IMR-90 (cell line): ENCODE measurements around the gene TEAD4. TPM values are rescaled to one million over a fixed set of nuclear protein-coding genes. Genes with fewer than 3 reads are reported as not detected.

ENCODE experiments used
- ATAC-seq: fragments of 200-7000 bp; cut with Tn5 transposase; 2 replicates; pipeline ENCODE4 v1.9.1; 2020; ENCODE audit warnings: low read depth, mild to moderate bottlenecking, moderate library complexity
- BruUV-seq: library from RNA; stranded (reverse); fragments of 400-500 nt; replicated peaks from 2 replicates; lab custom pipeline; 2021; lab: Mats Ljungman, UMichigan
- CTCF ChIA-PET: fragments of 300-600 bp; formaldehyde crosslinking; extraction: SDS; loops from one replicate; lab custom pipeline; 2021; ENCODE audit warnings: antibody characterized with exemption; lab: Yijun Ruan, JAX
- POLR2A ChIA-PET: fragments of 300-600 bp; sonication (Branson Sonifier 250); formaldehyde crosslinking; loops from one replicate; lab custom pipeline; 2022; ENCODE audit warnings: antibody characterized with exemption; ENCODE audit not compliant: unreplicated experiment; lab: Charles Lee
- DNase-seq: peaks from one replicate; pipeline ENCODE4 v3.0.0; 2013
- H2AFZ ChIP-seq: replicated peaks from 2 replicates; pipeline ENCODE3; 2013; ENCODE audit warnings: low read length, mild to moderate bottlenecking; ENCODE audit not compliant: poor library complexity
- H2AK5ac ChIP-seq: 2 replicates; pipeline ENCODE4 v1.6.1; 2013; ENCODE audit warnings: low read depth, low read length, inconsistent platforms
- H2AK9ac ChIP-seq: replicated peaks from 2 replicates; pipeline ENCODE3; 2013; ENCODE audit warnings: mild to moderate bottlenecking, low read depth, low read length, moderate library complexity; ENCODE audit not compliant: poor library complexity
- H2BK120ac ChIP-seq: 2 replicates; pipeline ENCODE4 v1.6.1; 2013; ENCODE audit warnings: low read depth, low read length, inconsistent platforms
- H2BK15ac ChIP-seq: 3 replicates; pipeline ENCODE4 v1.6.1; 2013; ENCODE audit warnings: low read depth, low read length, inconsistent platforms
- H2BK20ac ChIP-seq: 2 replicates; pipeline ENCODE4 v1.6.1; 2013; ENCODE audit warnings: low read depth, mild to moderate bottlenecking, inconsistent platforms, low read length, moderate library complexity
- H2BK5ac ChIP-seq: 2 replicates; pipeline ENCODE4 v1.6.1; 2013; ENCODE audit warnings: mild to moderate bottlenecking, low read depth, low read length, inconsistent platforms; ENCODE audit not compliant: poor library complexity, severe bottlenecking
- H3K14ac ChIP-seq: replicated peaks from 2 replicates; pipeline ENCODE4 v1.6.1; 2013; ENCODE audit warnings: low read depth, low read length, inconsistent platforms
- H3K18ac ChIP-seq: 2 replicates; pipeline ENCODE4 v1.6.1; 2013; ENCODE audit warnings: low read depth, low read length, control low read depth
- H3K23ac ChIP-seq: 2 replicates; pipeline ENCODE4 v1.6.1; 2013; ENCODE audit warnings: low read depth, low read length, inconsistent platforms
- H3K27ac ChIP-seq: 2 replicates; pipeline ENCODE4 v1.5.1; 2013; ENCODE audit warnings: mild to moderate bottlenecking, control low read depth, low read length; ENCODE audit not compliant: insufficient read depth
- H3K27me3 ChIP-seq: 2 replicates; pipeline ENCODE4 v1.6.1; 2013; ENCODE audit warnings: low read length; ENCODE audit not compliant: control insufficient read depth, insufficient read depth
- H3K36me3 ChIP-seq: 2 replicates; pipeline ENCODE4 v1.6.1; 2013; ENCODE audit warnings: low read length, mixed read lengths; ENCODE audit not compliant: control insufficient read depth, insufficient read depth
- H3K4ac ChIP-seq: 2 replicates; pipeline ENCODE4 v1.6.1; 2013; ENCODE audit warnings: low read depth, low read length, inconsistent platforms
- H3K4me1 ChIP-seq: 2 replicates; pipeline ENCODE4 v1.6.1; 2013; ENCODE audit warnings: low read length, mixed read lengths; ENCODE audit not compliant: control insufficient read depth, insufficient read depth
- H3K4me2 ChIP-seq: 2 replicates; pipeline ENCODE4 v1.6.1; 2013; ENCODE audit warnings: low read depth, mild to moderate bottlenecking, control low read depth, low read length, moderate library complexity
- H3K4me3 ChIP-seq: 2 replicates; pipeline ENCODE4 v1.5.1; 2013; ENCODE audit warnings: low read depth, mild to moderate bottlenecking, control low read depth, low read length, moderate library complexity; ENCODE audit not compliant: insufficient read depth
- H3K56ac ChIP-seq: 2 replicates; pipeline ENCODE4 v1.6.1; 2013; ENCODE audit warnings: low read length, inconsistent platforms; ENCODE audit not compliant: insufficient read depth; ENCODE audit errors: extremely low read depth
- H3K79me1 ChIP-seq, 2 experiments: 2 replicates each; pipeline ENCODE4 v1.6.1; 2013; ENCODE audit warnings: low read length in 2 of 2, inconsistent platforms in 1 of 2, low read depth in 1 of 2
- H3K9ac ChIP-seq: 2 replicates; pipeline ENCODE4 v1.6.1; 2013; ENCODE audit warnings: low read depth, low read length, control low read depth
- H3K9me1 ChIP-seq: 2 replicates; pipeline ENCODE4 v1.6.1; 2013; ENCODE audit warnings: low read length, inconsistent platforms; ENCODE audit not compliant: insufficient read depth
- H3K9me3 ChIP-seq: 2 replicates; pipeline ENCODE4 v1.6.1; 2013; ENCODE audit warnings: low read length; ENCODE audit not compliant: control insufficient read depth, insufficient read depth
- H4K20me1 ChIP-seq: 2 replicates; pipeline ENCODE4 v1.6.1; 2013; ENCODE audit warnings: low read length, inconsistent platforms; ENCODE audit not compliant: insufficient read depth
- H4K5ac ChIP-seq: 2 replicates; pipeline ENCODE4 v1.6.1; 2013; ENCODE audit warnings: mild to moderate bottlenecking, low read depth, low read length, control low read depth
- H4K8ac ChIP-seq, 2 experiments: 2 replicates each; pipeline ENCODE4 v1.6.1; 2013; ENCODE audit warnings: low read depth in 2 of 2, low read length in 2 of 2, control low read depth in 1 of 2, inconsistent platforms in 1 of 2
- H4K91ac ChIP-seq: 2 replicates; pipeline ENCODE4 v1.6.1; 2013; ENCODE audit warnings: low read depth, low read length, inconsistent platforms; ENCODE audit not compliant: insufficient read depth
- BHLHE40 ChIP-seq: fragments of 150-350 bp; IDR thresholded peaks from 2 replicates; pipeline ENCODE4 v1.6.1; 2016; ENCODE audit warnings: mild to moderate bottlenecking, low read depth, low read length
- CEBPB ChIP-seq: IDR thresholded peaks from 2 replicates; pipeline ENCODE4 v1.6.1; 2012; ENCODE audit warnings: low read depth, low read length, improper control_type of control experiment
- CHD1 ChIP-seq: IDR thresholded peaks from 2 replicates; pipeline ENCODE4 v1.6.1; 2012; ENCODE audit warnings: low read depth, low read length, improper control_type of control experiment
- FOS ChIP-seq: fragments of 150-350 bp; IDR thresholded peaks from 2 replicates; pipeline ENCODE4 v1.6.1; 2016; ENCODE audit warnings: low read depth, low read length
- MXI1 ChIP-seq: IDR thresholded peaks from 2 replicates; pipeline ENCODE4 v1.6.1; 2012; ENCODE audit warnings: low read depth, mild to moderate bottlenecking, low read length, moderate library complexity, borderline replicate concordance
- RAD21 ChIP-seq: IDR thresholded peaks from 2 replicates; pipeline ENCODE4 v1.6.1; 2012; ENCODE audit warnings: low read length, improper control_type of control experiment
- RCOR1 ChIP-seq: IDR thresholded peaks from 2 replicates; pipeline ENCODE4 v1.6.1; 2012; ENCODE audit warnings: mild to moderate bottlenecking, low read length, improper control_type of control experiment; ENCODE audit not compliant: insufficient replicate concordance
- SMC3 ChIP-seq: fragments of 150-350 bp; IDR thresholded peaks from 2 replicates; pipeline ENCODE4 v1.6.1; 2016; ENCODE audit warnings: low read depth, mild to moderate bottlenecking, antibody characterized with exemption, low read length, moderate library complexity
- WGBS, 2 experiments: methylation state at CpG; one replicate each; pipeline versions ENCODE4 v1.1.5 to v1.1.7; 2013; ENCODE audit warnings: missing lambda C conversion rate in 2 of 2; ENCODE audit not compliant: insufficient read length in 1 of 2; ENCODE audit errors: extremely low coverage in 2 of 2; 5-methylcytosine and 5-hydroxymethylcytosine counted together
- dilution Hi-C: fragments of 300-500 bp; cut with HindIII; formaldehyde crosslinking; loops from one replicate; pipeline ENCODE4 v1.14.3; 2018; ENCODE audit warnings: low sequenced_read_pairs; ENCODE audit not compliant: unreplicated experiment
- in situ Hi-C: fragments of 300-500 bp; cut with MboI; formaldehyde crosslinking; loops from 3 replicates; pipeline ENCODE4 v1.14.3; 2019; ENCODE audit warnings: low sequenced_read_pairs, inconsistent platforms, mixed read lengths
- intact Hi-C: fragments of 100-400 bp; cut with micrococcal nuclease; formaldehyde crosslinking; loops from 2 replicates; pipeline ENCODE4 v1.10.0; 2022
- polyA plus RNA-seq, 3 experiments: library from polyadenylated mRNA; depleted of rRNA; stranded (reverse); fragments of >200 nt; gene quantifications; 2 replicates each; pipeline ENCODE4 v1.2.3, GENCODE V29; 2012; ENCODE audit warnings: low replicate concordance in 1 of 3
- total RNA-seq: library from RNA; depleted of rRNA; stranded (reverse); fragments of >200 nt; gene quantifications from 2 replicates; pipeline ENCODE4 v1.2.3, GENCODE V29; 2012
- TF ChIP-seq, protein P1 (sequence below): fragments of 150-350 bp; IDR thresholded peaks from 2 replicates; pipeline ENCODE4 v1.6.1; 2017; ENCODE audit warnings: mild to moderate bottlenecking, antibody characterized with exemption, low read length, low read depth
- TF ChIP-seq, protein P2 (sequence below): conservative IDR thresholded peaks from 2 replicates; pipeline ENCODE4 v1.5.1; 2012; ENCODE audit warnings: mild to moderate bottlenecking, low read depth, low read length, improper control_type of control experiment
- TF ChIP-seq, protein P3 (sequence below): fragments of 150-350 bp; IDR thresholded peaks from 2 replicates; pipeline ENCODE4 v1.6.1; 2016; ENCODE audit warnings: low read depth, mild to moderate bottlenecking, low read length, moderate library complexity, borderline replicate concordance

TEAD4 gene
- total and polyA plus RNA-seq, 2 of the 4 experiments (the other 2 are of a cell fraction) = 8.8 to 24.9 TPM

DNA sequence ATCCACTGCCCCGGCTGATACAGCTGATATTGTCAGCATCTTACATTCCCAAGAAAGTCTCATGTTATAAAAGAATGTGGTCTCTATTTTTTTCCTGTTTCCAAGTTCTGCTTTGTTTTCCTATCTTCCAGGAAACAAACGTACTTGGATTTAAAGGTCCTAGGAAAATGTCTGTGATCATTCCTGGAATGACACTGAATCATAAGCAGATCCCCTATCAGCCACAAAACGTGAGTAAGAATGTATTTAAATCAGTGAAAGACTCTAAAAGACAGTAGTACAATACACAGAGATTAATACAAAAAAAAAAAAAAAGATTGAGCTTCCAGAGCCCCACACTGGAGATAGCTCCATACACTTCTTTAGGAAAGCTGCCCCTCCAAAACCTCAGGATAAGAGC, 21.7 kb upstream of the TEAD4 start:
- Histone ChIP-seq H3K27me3 (no peaks in the 10 kb centered on the region), H4K5ac (no peak overlapping the region), H2BK15ac (no peak overlapping the region), H4K8ac (no peak overlapping the region), H3K9me3 (no peaks in the 10 kb centered on the region), H2AK5ac (no peak overlapping the region), H3K4ac (no peak overlapping the region), H2BK20ac (no peak overlapping the region), H3K9ac (no peak overlapping the region), H2BK5ac (no peak overlapping the region), H3K36me3 (peaks cover 43% of the 10 kb centered on the region), H3K4me2 (no peak overlapping the region), H2AK9ac (no peak overlapping the region), H4K91ac (no peak overlapping the region), H3K4me1 (no peaks in the 10 kb centered on the region), H3K23ac (no peak overlapping the region), H3K4me3 (no peak overlapping the region), H4K20me1 (no peaks in the 10 kb centered on the region), H3K14ac (no peak overlapping the region), H3K27ac (no peak overlapping the region), H3K56ac (no peak overlapping the region), H3K18ac (no peak overlapping the region), H3K79me1 (no peaks in the 10 kb centered on the region), H2AFZ (no peak overlapping the region), H2BK120ac (no peak overlapping the region), H3K9me1 (no peaks in the 10 kb centered on the region)
- POLR2A ChIA-PET = no interaction called here
- in situ Hi-C loops (no loop called here), intact Hi-C loops (no loop called here), dilution Hi-C loops (no loop called here)
- BruUV-seq = no TSS peak
- CTCF ChIA-PET = no interaction called here
- ATAC-seq (no peak), DNase-seq (no peak)
- no peak for TF ChIP-seq FOS
- TF ChIP-seq BHLHE40 = no peak
- TF ChIP-seq RAD21 = no peak
- no peak for TF ChIP-seq CEBPB
- no peak for TF ChIP-seq RCOR1
- TF ChIP-seq CHD1 = no peak
- TF ChIP-seq, protein P1, sequence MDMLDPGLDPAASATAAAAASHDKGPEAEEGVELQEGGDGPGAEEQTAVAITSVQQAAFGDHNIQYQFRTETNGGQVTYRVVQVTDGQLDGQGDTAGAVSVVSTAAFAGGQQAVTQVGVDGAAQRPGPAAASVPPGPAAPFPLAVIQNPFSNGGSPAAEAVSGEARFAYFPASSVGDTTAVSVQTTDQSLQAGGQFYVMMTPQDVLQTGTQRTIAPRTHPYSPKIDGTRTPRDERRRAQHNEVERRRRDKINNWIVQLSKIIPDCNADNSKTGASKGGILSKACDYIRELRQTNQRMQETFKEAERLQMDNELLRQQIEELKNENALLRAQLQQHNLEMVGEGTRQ = no peak
- no peak for TF ChIP-seq SMC3
- TF ChIP-seq, protein P2, sequence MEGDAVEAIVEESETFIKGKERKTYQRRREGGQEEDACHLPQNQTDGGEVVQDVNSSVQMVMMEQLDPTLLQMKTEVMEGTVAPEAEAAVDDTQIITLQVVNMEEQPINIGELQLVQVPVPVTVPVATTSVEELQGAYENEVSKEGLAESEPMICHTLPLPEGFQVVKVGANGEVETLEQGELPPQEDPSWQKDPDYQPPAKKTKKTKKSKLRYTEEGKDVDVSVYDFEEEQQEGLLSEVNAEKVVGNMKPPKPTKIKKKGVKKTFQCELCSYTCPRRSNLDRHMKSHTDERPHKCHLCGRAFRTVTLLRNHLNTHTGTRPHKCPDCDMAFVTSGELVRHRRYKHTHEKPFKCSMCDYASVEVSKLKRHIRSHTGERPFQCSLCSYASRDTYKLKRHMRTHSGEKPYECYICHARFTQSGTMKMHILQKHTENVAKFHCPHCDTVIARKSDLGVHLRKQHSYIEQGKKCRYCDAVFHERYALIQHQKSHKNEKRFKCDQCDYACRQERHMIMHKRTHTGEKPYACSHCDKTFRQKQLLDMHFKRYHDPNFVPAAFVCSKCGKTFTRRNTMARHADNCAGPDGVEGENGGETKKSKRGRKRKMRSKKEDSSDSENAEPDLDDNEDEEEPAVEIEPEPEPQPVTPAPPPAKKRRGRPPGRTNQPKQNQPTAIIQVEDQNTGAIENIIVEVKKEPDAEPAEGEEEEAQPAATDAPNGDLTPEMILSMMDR = no peak
- TF ChIP-seq, protein P3, sequence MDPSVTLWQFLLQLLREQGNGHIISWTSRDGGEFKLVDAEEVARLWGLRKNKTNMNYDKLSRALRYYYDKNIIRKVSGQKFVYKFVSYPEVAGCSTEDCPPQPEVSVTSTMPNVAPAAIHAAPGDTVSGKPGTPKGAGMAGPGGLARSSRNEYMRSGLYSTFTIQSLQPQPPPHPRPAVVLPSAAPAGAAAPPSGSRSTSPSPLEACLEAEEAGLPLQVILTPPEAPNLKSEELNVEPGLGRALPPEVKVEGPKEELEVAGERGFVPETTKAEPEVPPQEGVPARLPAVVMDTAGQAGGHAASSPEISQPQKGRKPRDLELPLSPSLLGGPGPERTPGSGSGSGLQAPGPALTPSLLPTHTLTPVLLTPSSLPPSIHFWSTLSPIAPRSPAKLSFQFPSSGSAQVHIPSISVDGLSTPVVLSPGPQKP = no peak
- no peak for TF ChIP-seq MXI1
- no CpG with 5 or more reads among the region's 3 CpGs for WGBS, 2 experiments
